GM23338 (cell line): ENCODE data around the gene ZBTB6. TPM values are rescaled to one million over a fixed set of nuclear protein-coding genes. Genes with fewer than 3 reads are reported as not detected.

Experiments
- ATAC-seq: fragments of 200-7000 bp; cut with Tn5 transposase; 3 replicates; pipeline ENCODE4 v1.9.1; 2020
- DNase-seq: peaks from one replicate; pipeline ENCODE4 v3.0.0-alpha.2; 2015; ENCODE audit warnings: low spot score
- H2AFZ ChIP-seq: fragments of 200-600 bp; sonication (generic); 2 replicates; pipeline ENCODE4 v1.8.0; 2016; ENCODE audit warnings: antibody characterized with exemption, mild to moderate bottlenecking, moderate library complexity
- H3F3A ChIP-seq: fragments of 200-600 bp; sonication (generic); replicated peaks from 2 replicates; pipeline ENCODE4 v1.8.0; 2017; ENCODE audit warnings: antibody characterized with exemption, mixed run types, low read depth
- H3K27ac ChIP-seq: fragments of 200-600 bp; sonication (generic); 2 replicates; pipeline ENCODE4 v1.6.1; 2016; ENCODE audit warnings: low read depth
- H3K27me3 ChIP-seq: fragments of 200-600 bp; sonication (generic); 2 replicates; pipeline ENCODE4 v1.8.0; 2016; ENCODE audit warnings: mild to moderate bottlenecking, mixed run types, moderate library complexity; ENCODE audit not compliant: insufficient read depth
- H3K36me3 ChIP-seq: fragments of 200-600 bp; sonication (generic); 2 replicates; pipeline ENCODE4 v1.8.0; 2016; ENCODE audit warnings: mild to moderate bottlenecking; ENCODE audit not compliant: insufficient read depth
- H3K4me1 ChIP-seq: fragments of 200-600 bp; sonication (generic); 2 replicates; pipeline ENCODE4 v1.8.0; 2016; ENCODE audit warnings: mild to moderate bottlenecking, moderate library complexity; ENCODE audit not compliant: insufficient read depth
- H3K4me2 ChIP-seq: fragments of 200-600 bp; sonication (generic); 2 replicates; pipeline ENCODE4 v1.7.1; 2017; ENCODE audit warnings: mixed run types
- H3K4me3 ChIP-seq: fragments of 200-600 bp; sonication (generic); 2 replicates; pipeline ENCODE4 v1.6.1; 2016; ENCODE audit warnings: mixed run types
- H3K79me2 ChIP-seq: fragments of 200-600 bp; sonication (generic); replicated peaks from 2 replicates; pipeline ENCODE4 v1.8.0; 2017; ENCODE audit warnings: mild to moderate bottlenecking; ENCODE audit not compliant: insufficient read depth
- H3K9me2 ChIP-seq: fragments of 200-600 bp; sonication (generic); 2 replicates; pipeline ENCODE4 v1.8.0; 2017; ENCODE audit not compliant: insufficient read depth
- H4K20me1 ChIP-seq: fragments of 200-600 bp; sonication (generic); replicated peaks from 2 replicates; pipeline ENCODE4 v1.8.0; 2017; ENCODE audit warnings: mild to moderate bottlenecking; ENCODE audit not compliant: insufficient read depth
- H3K27ac Mint-ChIP-seq: 2 replicates; pipeline ENCODE4 v1.8.0; 2020; ENCODE audit warnings: inconsistent platforms, mild to moderate bottlenecking, moderate library complexity, mixed read lengths
- H3K27me3 Mint-ChIP-seq: 3 replicates; pipeline ENCODE4 v1.8.0; 2022; ENCODE audit warnings: low read depth, mild to moderate bottlenecking, moderate library complexity, mixed read lengths, inconsistent platforms; ENCODE audit not compliant: insufficient read depth, poor library complexity
- H3K36me3 Mint-ChIP-seq: 3 replicates; pipeline ENCODE4 v1.8.0; 2021; ENCODE audit warnings: low read depth, mild to moderate bottlenecking, inconsistent platforms, moderate library complexity, mixed read lengths
- H3K4me1 Mint-ChIP-seq: 3 replicates; pipeline ENCODE4 v1.8.0; 2020; ENCODE audit warnings: mild to moderate bottlenecking, inconsistent platforms, mixed read lengths
- H3K4me3 Mint-ChIP-seq: 3 replicates; pipeline ENCODE4 v1.8.0; 2021; ENCODE audit warnings: moderate library complexity, mild to moderate bottlenecking, inconsistent platforms, mixed read lengths
- H3K9me3 Mint-ChIP-seq: 3 replicates; pipeline ENCODE4 v1.8.0; 2020; ENCODE audit warnings: moderate library complexity, mild to moderate bottlenecking, inconsistent platforms, mixed read lengths
- CREB1 ChIP-seq: fragments of 250-450 bp; sonication (Bioruptor Pico); IDR thresholded peaks from 2 replicates; pipeline ENCODE4 v1.5.0; 2020; ENCODE audit warnings: low read depth, mild to moderate bottlenecking, moderate library complexity
- CTCF ChIP-seq, 2 experiments: fragments of 200-600 bp in 1 of 2; sonication (generic) in 1 of 2; conservative IDR thresholded peaks; 2 replicates each; pipeline versions ENCODE4 v1.5.1 to v1.6.1; 2016 to 2017; ENCODE audit warnings: antibody characterized with exemption in 2 of 2, low read depth in 2 of 2, mild to moderate bottlenecking in 2 of 2, moderate library complexity in 1 of 2
- ETS1 ChIP-seq: IDR thresholded peaks from 2 replicates; pipeline ENCODE4 v1.6.1; 2016; ENCODE audit warnings: antibody characterized with exemption
- EZH2 ChIP-seq: fragments of 200-600 bp; sonication (generic); IDR thresholded peaks from one replicate; pipeline ENCODE4 v1.8.0; 2017; ENCODE audit warnings: antibody characterized with exemption, mild to moderate bottlenecking, low read depth; ENCODE audit not compliant: unreplicated experiment
- EZH2phosphoT487 ChIP-seq: fragments of 200-600 bp; sonication (generic); IDR thresholded peaks from one replicate; pipeline ENCODE4 v1.8.1; 2018; ENCODE audit warnings: antibody characterized with exemption; ENCODE audit not compliant: unreplicated experiment
- JUNB ChIP-seq: IDR thresholded peaks from one replicate; pipeline ENCODE4 v1.6.1; 2016; ENCODE audit warnings: antibody characterized with exemption; ENCODE audit not compliant: unreplicated experiment
- NANOG ChIP-seq: IDR thresholded peaks from 2 replicates; pipeline ENCODE4 v1.6.1; 2016; ENCODE audit warnings: antibody characterized with exemption, borderline replicate concordance
- POLR2AphosphoS5 ChIP-seq: IDR thresholded peaks from 2 replicates; pipeline ENCODE4 v1.6.1; 2016; ENCODE audit warnings: antibody characterized with exemption, low read depth
- ZNF114 ChIP-seq: fragments of 250-450 bp; sonication (Bioruptor Pico); IDR thresholded peaks from 2 replicates; pipeline ENCODE4 v1.5.0; 2020; ENCODE audit warnings: mild to moderate bottlenecking, moderate library complexity
- ZNF331 ChIP-seq: fragments of 250-450 bp; sonication (Bioruptor Pico); IDR thresholded peaks from 2 replicates; pipeline ENCODE4 v1.5.0; 2020; ENCODE audit warnings: low read depth, mild to moderate bottlenecking, moderate library complexity
- polyA plus RNA-seq: library from polyadenylated mRNA; unstranded; fragments of >200 nt; fragmentation: Nextera tagmentation; extraction: Ambion mirVana; gene quantifications from 2 replicates; pipeline ENCODE4 v1.2.1, GENCODE V29; 2016
- total RNA-seq: library from RNA; depleted of rRNA; stranded (reverse); fragments of >200 nt; shearing (Covaris generic); gene quantifications from 2 replicates; pipeline ENCODE4 v1.2.3, GENCODE V29; 2014
- TF ChIP-seq, protein P1 (sequence below): IDR thresholded peaks from one replicate; pipeline ENCODE4 v1.6.1; 2018; ENCODE audit warnings: antibody characterized with exemption; ENCODE audit not compliant: unreplicated experiment

ZBTB6 gene
- total and polyA plus RNA-seq, 2 experiments from 2014 or later: 4.0 to 12.7 TPM

DNA sequence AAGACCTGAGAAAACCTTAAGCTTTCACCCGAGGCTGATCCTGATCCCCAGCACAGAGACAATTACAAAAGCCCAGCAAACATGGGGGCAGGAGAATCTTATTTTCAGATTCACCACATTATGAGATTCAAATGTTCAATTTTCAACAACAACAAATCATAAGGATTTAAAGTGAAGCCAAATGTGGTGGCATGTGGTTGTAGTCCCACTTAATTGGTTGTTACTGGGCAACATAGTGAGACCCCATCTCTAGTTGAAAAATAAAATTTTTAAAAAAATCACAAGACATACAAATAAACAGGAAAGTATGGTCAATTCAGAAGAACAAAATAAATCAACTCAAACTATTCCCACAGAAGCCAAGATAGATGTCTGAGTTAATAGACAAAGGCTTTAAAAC lies 23.8 kb upstream of the ZBTB6 start:
- Mint-ChIP-seq H3K27ac (no peak overlapping the region), H3K36me3 (peaks cover 21% of the 10 kb centered on the region), H3K27me3 (peaks cover 6% of the 10 kb centered on the region), H3K4me3 (no peak overlapping the region), H3K9me3 (no peaks in the 10 kb centered on the region), H3K4me1 (peaks cover 18% of the 10 kb centered on the region)
- Histone ChIP-seq H4K20me1 (peaks cover 13% of the 10 kb centered on the region), H3F3A (peaks cover 3% of the 10 kb centered on the region), H3K36me3 (peaks cover 4% of the 10 kb centered on the region; the same call in 1 of the 2 replicates), H3K27me3 (no peaks in the 10 kb centered on the region), H3K79me2 (peaks cover 76% of the 10 kb centered on the region), H3K4me3 (no peak overlapping the region), H2AFZ (no peak overlapping the region), H3K27ac (no peak overlapping the region), H3K9me2 (no peaks in the 10 kb centered on the region), H3K4me2 (no peak overlapping the region), H3K4me1 (peaks cover 7% of the 10 kb centered on the region)
- ATAC-seq (no peak), DNase-seq (no peak)
- TF ChIP-seq EZH2 (no peak), NANOG (no peak), CTCF (conservative IDR thresholded peaks at IDR 0.05; ENCODE audit: low read depth in 2 of 2) (no peak), EZH2phosphoT487 (no peak), POLR2AphosphoS5 (no peak), ETS1 (no peak), CREB1 (CRISPR knock-in tag) (no peak)
- TF ChIP-seq, protein P1, sequence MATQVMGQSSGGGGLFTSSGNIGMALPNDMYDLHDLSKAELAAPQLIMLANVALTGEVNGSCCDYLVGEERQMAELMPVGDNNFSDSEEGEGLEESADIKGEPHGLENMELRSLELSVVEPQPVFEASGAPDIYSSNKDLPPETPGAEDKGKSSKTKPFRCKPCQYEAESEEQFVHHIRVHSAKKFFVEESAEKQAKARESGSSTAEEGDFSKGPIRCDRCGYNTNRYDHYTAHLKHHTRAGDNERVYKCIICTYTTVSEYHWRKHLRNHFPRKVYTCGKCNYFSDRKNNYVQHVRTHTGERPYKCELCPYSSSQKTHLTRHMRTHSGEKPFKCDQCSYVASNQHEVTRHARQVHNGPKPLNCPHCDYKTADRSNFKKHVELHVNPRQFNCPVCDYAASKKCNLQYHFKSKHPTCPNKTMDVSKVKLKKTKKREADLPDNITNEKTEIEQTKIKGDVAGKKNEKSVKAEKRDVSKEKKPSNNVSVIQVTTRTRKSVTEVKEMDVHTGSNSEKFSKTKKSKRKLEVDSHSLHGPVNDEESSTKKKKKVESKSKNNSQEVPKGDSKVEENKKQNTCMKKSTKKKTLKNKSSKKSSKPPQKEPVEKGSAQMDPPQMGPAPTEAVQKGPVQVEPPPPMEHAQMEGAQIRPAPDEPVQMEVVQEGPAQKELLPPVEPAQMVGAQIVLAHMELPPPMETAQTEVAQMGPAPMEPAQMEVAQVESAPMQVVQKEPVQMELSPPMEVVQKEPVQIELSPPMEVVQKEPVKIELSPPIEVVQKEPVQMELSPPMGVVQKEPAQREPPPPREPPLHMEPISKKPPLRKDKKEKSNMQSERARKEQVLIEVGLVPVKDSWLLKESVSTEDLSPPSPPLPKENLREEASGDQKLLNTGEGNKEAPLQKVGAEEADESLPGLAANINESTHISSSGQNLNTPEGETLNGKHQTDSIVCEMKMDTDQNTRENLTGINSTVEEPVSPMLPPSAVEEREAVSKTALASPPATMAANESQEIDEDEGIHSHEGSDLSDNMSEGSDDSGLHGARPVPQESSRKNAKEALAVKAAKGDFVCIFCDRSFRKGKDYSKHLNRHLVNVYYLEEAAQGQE: no peak

DNA sequence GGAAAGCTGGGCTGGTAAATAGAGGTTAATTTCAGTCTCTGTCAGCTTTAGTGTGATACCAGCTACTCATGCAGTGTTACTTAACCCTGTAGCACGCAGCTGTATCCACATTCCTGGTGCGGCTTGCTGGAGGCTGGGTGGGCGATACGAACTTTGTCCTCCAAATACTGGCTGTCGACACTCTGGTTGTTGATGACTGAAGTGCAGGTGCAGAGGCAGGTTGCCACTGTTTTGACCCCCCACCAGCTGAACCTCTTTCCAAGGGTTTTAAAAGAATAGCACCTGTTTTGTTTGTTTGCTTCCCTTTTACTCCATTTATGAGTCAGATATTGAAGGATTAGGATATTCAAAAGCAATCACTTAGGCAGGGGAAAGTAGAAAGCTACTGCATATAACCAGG lies 23.3 kb upstream of the ZBTB6 start:
- Histone ChIP-seq H3K27me3 (no peaks in the 10 kb centered on the region), H2AFZ (no peak overlapping the region), H3K4me1 (peaks cover 7% of the 10 kb centered on the region), H3K36me3 (peaks cover 4% of the 10 kb centered on the region; the same call in 1 of the 2 replicates), H3K9me2 (no peaks in the 10 kb centered on the region), H3K79me2 (peaks cover 74% of the 10 kb centered on the region), H3K27ac (peak overlapping the region; percentile 30; the same call in 1 of the 2 replicates), H4K20me1 (peaks cover 13% of the 10 kb centered on the region), H3K4me2 (no peak overlapping the region), H3K4me3 (no peak overlapping the region), H3F3A (peaks cover 3% of the 10 kb centered on the region)
- Mint-ChIP-seq H3K27ac (no peak overlapping the region), H3K4me1 (peaks cover 15% of the 10 kb centered on the region), H3K36me3 (peaks cover 21% of the 10 kb centered on the region), H3K4me3 (no peak overlapping the region), H3K9me3 (no peaks in the 10 kb centered on the region), H3K27me3 (peaks cover 2% of the 10 kb centered on the region)
- DNase-seq (no peak), ATAC-seq (no peak)
- TF ChIP-seq, protein P1: no peak
- TF ChIP-seq CREB1 (CRISPR knock-in tag) (no peak), JUNB (no peak), EZH2phosphoT487 (no peak), POLR2AphosphoS5 (no peak), ZNF114 (CRISPR knock-in tag) (no peak), ZNF331 (CRISPR knock-in tag) (no peak), EZH2 (no peak)
